ENCODE results near the gene DAB1. TPM values are rescaled to one million over a fixed set of nuclear protein-coding genes. Genes with fewer than 3 reads are reported as not detected.

DAB1 gene
- total and polyA plus RNA-seq, 12 donors, result 0.04 to 2.1 (median 0.59) TPM; not detected in 2

DNA sequence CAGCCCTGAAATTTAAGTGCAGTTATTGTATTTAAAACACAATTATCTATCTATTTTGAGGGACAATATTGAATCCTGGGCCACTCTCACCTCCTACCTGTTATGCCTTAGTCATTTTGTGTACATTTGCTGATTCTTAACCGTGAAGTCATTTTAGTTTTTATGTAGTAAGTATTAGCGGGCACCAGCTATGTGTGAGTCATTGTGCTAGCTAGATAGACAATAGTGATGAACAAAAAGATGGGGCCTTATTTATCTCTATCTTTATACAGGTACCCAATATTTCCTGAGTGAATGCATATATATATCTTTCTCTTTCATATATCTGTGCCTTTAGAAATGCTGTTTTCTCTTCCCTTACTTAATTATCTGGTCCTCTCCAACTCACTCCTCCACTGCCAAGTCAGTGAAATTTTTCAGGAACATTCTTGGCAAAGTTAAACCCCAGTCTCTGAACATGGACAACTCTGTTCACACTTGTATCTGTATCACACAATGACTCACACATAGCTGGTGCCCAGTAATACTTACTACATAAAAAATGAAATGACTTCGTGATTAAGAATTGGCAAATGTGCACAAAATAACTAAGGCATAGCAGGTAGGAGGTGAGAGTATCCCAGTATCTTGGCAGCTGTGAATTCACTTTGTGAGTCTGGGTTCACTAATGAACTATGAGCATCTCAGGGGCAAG is 292.0 kb downstream of the DAB1 start:
- Histone ChIP-seq H3K27ac (peak overlapping the region in 1 of 5 donors; percentile 10), H3K4me1 (replicated peaks in 1 of 2) (peaks cover 0 to 19% of the 10 kb centered on the region in 2 donors), H3K27me3 (no peaks in the 10 kb centered on the region), H3K9me3 (replicated peaks in 1 of 3) (no peaks in the 10 kb centered on the region), H3K4me3 (no peak overlapping the region), H3K36me3 (replicated peaks in 1 of 2) (no peaks in the 10 kb centered on the region)
- intact Hi-C loops (cut with DNase I), result no loop called here
- WGBS, 4 donors, result 52 to 67% (median 65%) methylated on average over 3 of the region's 3 CpGs
- no peak for TF ChIP-seq POLR2A (IDR thresholded peaks at IDR 0.05)
- TF ChIP-seq, protein P1, sequence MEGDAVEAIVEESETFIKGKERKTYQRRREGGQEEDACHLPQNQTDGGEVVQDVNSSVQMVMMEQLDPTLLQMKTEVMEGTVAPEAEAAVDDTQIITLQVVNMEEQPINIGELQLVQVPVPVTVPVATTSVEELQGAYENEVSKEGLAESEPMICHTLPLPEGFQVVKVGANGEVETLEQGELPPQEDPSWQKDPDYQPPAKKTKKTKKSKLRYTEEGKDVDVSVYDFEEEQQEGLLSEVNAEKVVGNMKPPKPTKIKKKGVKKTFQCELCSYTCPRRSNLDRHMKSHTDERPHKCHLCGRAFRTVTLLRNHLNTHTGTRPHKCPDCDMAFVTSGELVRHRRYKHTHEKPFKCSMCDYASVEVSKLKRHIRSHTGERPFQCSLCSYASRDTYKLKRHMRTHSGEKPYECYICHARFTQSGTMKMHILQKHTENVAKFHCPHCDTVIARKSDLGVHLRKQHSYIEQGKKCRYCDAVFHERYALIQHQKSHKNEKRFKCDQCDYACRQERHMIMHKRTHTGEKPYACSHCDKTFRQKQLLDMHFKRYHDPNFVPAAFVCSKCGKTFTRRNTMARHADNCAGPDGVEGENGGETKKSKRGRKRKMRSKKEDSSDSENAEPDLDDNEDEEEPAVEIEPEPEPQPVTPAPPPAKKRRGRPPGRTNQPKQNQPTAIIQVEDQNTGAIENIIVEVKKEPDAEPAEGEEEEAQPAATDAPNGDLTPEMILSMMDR (IDR thresholded peaks at IDR 0.05), result no peak
- peak in 3 of 7 donors; percentile 4 to 20 (median 15) for DNase-seq

DNA sequence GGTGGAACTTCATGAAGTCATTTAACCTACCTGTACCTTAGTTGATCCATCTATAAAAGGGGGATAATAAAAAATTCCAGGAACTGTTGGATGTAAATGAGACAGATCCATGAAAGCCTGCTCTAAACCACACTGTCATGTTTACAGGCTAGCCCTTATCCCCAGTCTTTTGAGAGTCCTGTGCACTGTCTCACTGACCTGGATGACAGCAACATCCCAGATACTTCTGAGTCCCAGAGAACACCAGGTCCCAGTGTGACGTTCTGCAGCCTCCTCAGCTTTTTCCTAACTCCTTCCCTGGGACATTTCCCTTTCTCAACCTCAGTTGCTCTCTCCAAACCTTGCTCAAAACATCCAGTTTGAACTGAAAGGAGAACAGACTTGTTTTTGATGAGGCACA is 292.6 kb downstream of the DAB1 start:
- Histone ChIP-seq H3K27me3 (no peaks in the 10 kb centered on the region), H3K4me3 (no peak overlapping the region), H3K4me1 (replicated peaks in 1 of 2) (peaks cover 0 to 19% of the 10 kb centered on the region in 2 donors), H3K9me3 (replicated peaks in 1 of 3) (no peaks in the 10 kb centered on the region), H3K27ac (no peak overlapping the region), H3K36me3 (replicated peaks in 1 of 2) (no peaks in the 10 kb centered on the region)
- intact Hi-C loops (cut with DNase I), result no loop called here
- no peak for TF ChIP-seq POLR2A (IDR thresholded peaks at IDR 0.05)
- TF ChIP-seq, protein P1 (IDR thresholded peaks at IDR 0.05), result no peak
- WGBS, 4 donors, result 44 to 57% (median 54%) methylated on average over 1 of the region's 1 CpG
- no peak for DNase-seq

DNA sequence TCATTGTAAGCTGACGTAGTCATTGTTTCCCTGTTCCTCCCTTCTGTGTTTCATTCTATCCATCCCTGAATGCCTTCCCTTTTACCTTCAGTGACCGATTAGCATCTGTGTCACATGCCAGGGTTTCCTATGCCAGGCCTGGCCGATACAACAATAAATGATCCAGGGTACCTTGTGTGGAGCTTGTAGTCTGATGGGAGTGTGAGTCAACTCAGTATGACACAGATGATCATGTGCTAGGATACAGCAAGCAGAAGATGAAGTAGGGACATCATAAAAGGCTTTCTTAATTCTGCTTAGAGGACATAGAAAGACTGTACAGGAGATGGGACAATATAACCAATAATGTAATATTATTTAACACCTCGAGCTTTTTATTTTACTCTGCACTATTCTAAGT is 294.0 kb downstream of the DAB1 start:
- intact Hi-C loops (cut with DNase I), result no loop called here
- no peak for DNase-seq
- Histone ChIP-seq H3K27me3 (no peaks in the 10 kb centered on the region), H3K27ac (no peak overlapping the region), H3K9me3 (replicated peaks in 1 of 3) (no peaks in the 10 kb centered on the region), H3K36me3 (replicated peaks in 1 of 2) (no peaks in the 10 kb centered on the region), H3K4me1 (replicated peaks in 1 of 2) (peaks cover 0 to 19% of the 10 kb centered on the region in 2 donors), H3K4me3 (no peak overlapping the region)
- TF ChIP-seq, protein P1 (IDR thresholded peaks at IDR 0.05), result no peak
- no peak for TF ChIP-seq POLR2A (IDR thresholded peaks at IDR 0.05)
- 80 to 88% (median 84%) methylated on average over 4 of the region's 4 CpGs for WGBS, 4 donors

GRCh38 chr1:57127976-57128375 is 295.9 kb downstream of the DAB1 start:
- no peaks in the 10 kb centered on the region for H3K9me3 ChIP-seq (replicated peaks in 1 of 3)
- WGBS, 4 donors, result 93 to 98% (median 96%) methylated on average over 6 of the region's 6 CpGs
- intact Hi-C loops (cut with DNase I), result no loop called here

More at GRCh38 chr1:57127976-57128375, 295.9 kb downstream of the DAB1 start:
- H3K4me3 ChIP-seq, result no peak overlapping the region
- no peak for DNase-seq
- H3K36me3 ChIP-seq (replicated peaks in 1 of 2), result no peaks in the 10 kb centered on the region
- TF ChIP-seq, protein P1 (IDR thresholded peaks at IDR 0.05), result no peak
- TF ChIP-seq POLR2A (IDR thresholded peaks at IDR 0.05), result no peak
- no peaks in the 10 kb centered on the region for H3K27me3 ChIP-seq
- no peak overlapping the region for H3K27ac ChIP-seq
- peaks cover 0 to 13% of the 10 kb centered on the region in 2 donors for H3K4me1 ChIP-seq (replicated peaks in 1 of 2)
